GM12878 (cell line): Measurements from ENCODE around the gene ANAPC16. TPM values are rescaled to one million over a fixed set of nuclear protein-coding genes. Genes with fewer than 3 reads are reported as not detected.

Experiments
- ASH2L ChIP-seq: fragments of 300-600, 200-600 bp; sonication (generic); IDR thresholded peaks from 2 replicates; pipeline ENCODE4 v1.6.1; 2017; ENCODE audit warnings: low read depth, mild to moderate bottlenecking, borderline replicate concordance
- ATF7 ChIP-seq: fragments of 450-650 bp; IDR thresholded peaks from 2 replicates; pipeline ENCODE4 v1.6.1; 2016; ENCODE audit warnings: low read depth, mild to moderate bottlenecking
- CHD4 ChIP-seq: fragments of 200-600 bp; sonication (generic); IDR thresholded peaks from 2 replicates; pipeline ENCODE4 v1.6.1; 2016; ENCODE audit warnings: mild to moderate bottlenecking
- FOXK2 ChIP-seq: fragments of 450-650 bp; IDR thresholded peaks from 2 replicates; pipeline ENCODE4 v1.6.1; 2017; ENCODE audit warnings: mild to moderate bottlenecking, moderate library complexity
- FOXM1 ChIP-seq: IDR thresholded peaks from 2 replicates; pipeline ENCODE4 v1.6.1; 2012; ENCODE audit warnings: low read depth, mild to moderate bottlenecking, inconsistent platforms, low read length, moderate library complexity
- IKZF1 ChIP-seq: fragments of 450-650 bp; conservative IDR thresholded peaks from 2 replicates; pipeline ENCODE4 v1.6.1; 2017; ENCODE audit warnings: antibody characterized with exemption, mild to moderate bottlenecking
- IRF4 ChIP-seq: IDR thresholded peaks from 2 replicates; pipeline ENCODE4 v1.6.1; 2011; ENCODE audit warnings: low read depth, low read length
- NBN ChIP-seq: fragments of 450-650 bp; IDR thresholded peaks from 2 replicates; pipeline ENCODE4 v1.6.1; 2016
- NFXL1 ChIP-seq: fragments of 450-650 bp; IDR thresholded peaks from 2 replicates; pipeline ENCODE4 v1.6.1; 2017; ENCODE audit warnings: antibody characterized with exemption, mild to moderate bottlenecking, borderline replicate concordance
- NFYB ChIP-seq: IDR thresholded peaks from 2 replicates; pipeline ENCODE4 v1.6.1; 2011; ENCODE audit warnings: low read depth, mild to moderate bottlenecking, low read length, improper control_type of control experiment, moderate library complexity; ENCODE audit not compliant: insufficient read depth
- POLR2AphosphoS5 ChIP-seq: IDR thresholded peaks from 2 replicates; pipeline ENCODE4 v1.6.1; 2011; ENCODE audit warnings: mild to moderate bottlenecking, low read length, inconsistent platforms
- RAD51 ChIP-seq: fragments of 450-650 bp; IDR thresholded peaks from 2 replicates; pipeline ENCODE4 v1.6.1; 2016; ENCODE audit warnings: moderate library complexity, mild to moderate bottlenecking, inconsistent platforms
- TCF7 ChIP-seq: IDR thresholded peaks from 2 replicates; pipeline ENCODE4 v1.6.1; 2014; ENCODE audit warnings: antibody characterized with exemption, borderline replicate concordance
- YY1 ChIP-seq: IDR thresholded peaks from 2 replicates; pipeline ENCODE4 v1.6.1; 2011; ENCODE audit warnings: low read depth, mild to moderate bottlenecking, low read length
- ZNF24 ChIP-seq: fragments of 450-650 bp; IDR thresholded peaks from 2 replicates; pipeline ENCODE4 v1.6.1; 2017; ENCODE audit warnings: antibody characterized with exemption, mild to moderate bottlenecking
- ZNF274 ChIP-seq: IDR thresholded peaks from one replicate; pipeline ENCODE4 v1.8.0; 2011; ENCODE audit not compliant: insufficient read length, insufficient read depth
- polyA plus RNA-seq, 11 experiments: library from polyadenylated mRNA; depleted of rRNA in 4 of 11; unstranded in 6 of 11; stranded (reverse) in 5 of 11; fragments of >200 nt; fragmentation: Nextera tagmentation in 4 of 11; fragmentation: Illumina TruSeq in 1 of 11; extraction: Ambion mirVana in 4 of 11; extraction: Trizol in 1 of 11; gene quantifications; 1 replicate in 1 of 11; 2 replicates in 10 of 11; pipeline versions ENCODE4 v1.2.1 to v1.2.3, GENCODE V29; 2011 to 2016; ENCODE audit warnings: inconsistent platforms in 2 of 11, missing spikeins in 2 of 11, low read depth in 1 of 11
- total RNA-seq, 4 experiments: library from RNA; depleted of rRNA in 3 of 4; stranded (reverse); fragments of >200 nt in 3 of 4; fragmentation: Illumina TruSeq in 1 of 4; extraction: Trizol in 1 of 4; gene quantifications; 2 replicates each; pipeline versions ENCODE4 v1.2.1 to v1.2.3, GENCODE V29; 2013 to 2021
- TF ChIP-seq, protein P1 (sequence below): fragments of 450-650 bp; formaldehyde crosslinking; IDR thresholded peaks from 2 replicates; pipeline ENCODE4 v1.4.0; 2022; ENCODE audit warnings: mild to moderate bottlenecking, moderate library complexity
- TF ChIP-seq, protein P2 (sequence below), 3 experiments: IDR thresholded peaks in 2 of 3; conservative IDR thresholded peaks in 1 of 3; 2 replicates each; pipeline ENCODE4 v1.5.1; 2011; ENCODE audit warnings: low read depth in 3 of 3, low read length in 3 of 3, mild to moderate bottlenecking in 3 of 3, control low read depth in 2 of 3, moderate library complexity in 2 of 3, inconsistent platforms in 1 of 3, mixed read lengths in 1 of 3; ENCODE audit not compliant: control insufficient read depth in 2 of 3, insufficient read depth in 1 of 3; ENCODE audit errors: extremely low read depth in 1 of 3
- TF ChIP-seq, protein P3 (sequence below): IDR thresholded peaks from 2 replicates; pipeline ENCODE4 v1.6.1; 2012; ENCODE audit warnings: low read depth, low read length, improper control_type of control experiment
- TF ChIP-seq, protein P4 (sequence below): IDR thresholded peaks from 2 replicates; pipeline ENCODE4 v1.6.1; 2012; ENCODE audit warnings: low read length, inconsistent platforms

ANAPC16 gene
- total and polyA plus RNA-seq, 10 of the 15 experiments (the other 5 are each of a cell fraction or from before 2014, with no cell fraction given): 66.9 to 208 (median 134) TPM

DNA sequence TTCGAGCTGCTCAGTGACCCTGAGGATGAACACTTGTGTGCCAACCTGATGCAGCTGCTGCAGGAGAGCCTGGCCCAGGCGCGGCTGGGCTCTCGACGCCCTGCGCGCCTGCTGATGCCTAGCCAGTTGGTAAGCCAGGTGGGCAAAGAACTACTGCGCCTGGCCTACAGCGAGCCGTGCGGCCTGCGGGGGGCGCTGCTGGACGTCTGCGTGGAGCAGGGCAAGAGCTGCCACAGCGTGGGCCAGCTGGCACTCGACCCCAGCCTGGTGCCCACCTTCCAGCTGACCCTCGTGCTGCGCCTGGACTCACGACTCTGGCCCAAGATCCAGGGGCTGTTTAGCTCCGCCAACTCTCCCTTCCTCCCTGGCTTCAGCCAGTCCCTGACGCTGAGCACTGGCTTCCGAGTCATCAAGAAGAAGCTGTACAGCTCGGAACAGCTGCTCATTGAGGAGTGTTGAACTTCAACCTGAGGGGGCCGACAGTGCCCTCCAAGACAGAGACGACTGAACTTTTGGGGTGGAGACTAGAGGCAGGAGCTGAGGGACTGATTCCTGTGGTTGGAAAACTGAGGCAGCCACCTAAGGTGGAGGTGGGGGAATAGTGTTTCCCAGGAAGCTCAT lies 59.0 kb downstream of the ANAPC16 start (continued):
- TF ChIP-seq, protein P1, sequence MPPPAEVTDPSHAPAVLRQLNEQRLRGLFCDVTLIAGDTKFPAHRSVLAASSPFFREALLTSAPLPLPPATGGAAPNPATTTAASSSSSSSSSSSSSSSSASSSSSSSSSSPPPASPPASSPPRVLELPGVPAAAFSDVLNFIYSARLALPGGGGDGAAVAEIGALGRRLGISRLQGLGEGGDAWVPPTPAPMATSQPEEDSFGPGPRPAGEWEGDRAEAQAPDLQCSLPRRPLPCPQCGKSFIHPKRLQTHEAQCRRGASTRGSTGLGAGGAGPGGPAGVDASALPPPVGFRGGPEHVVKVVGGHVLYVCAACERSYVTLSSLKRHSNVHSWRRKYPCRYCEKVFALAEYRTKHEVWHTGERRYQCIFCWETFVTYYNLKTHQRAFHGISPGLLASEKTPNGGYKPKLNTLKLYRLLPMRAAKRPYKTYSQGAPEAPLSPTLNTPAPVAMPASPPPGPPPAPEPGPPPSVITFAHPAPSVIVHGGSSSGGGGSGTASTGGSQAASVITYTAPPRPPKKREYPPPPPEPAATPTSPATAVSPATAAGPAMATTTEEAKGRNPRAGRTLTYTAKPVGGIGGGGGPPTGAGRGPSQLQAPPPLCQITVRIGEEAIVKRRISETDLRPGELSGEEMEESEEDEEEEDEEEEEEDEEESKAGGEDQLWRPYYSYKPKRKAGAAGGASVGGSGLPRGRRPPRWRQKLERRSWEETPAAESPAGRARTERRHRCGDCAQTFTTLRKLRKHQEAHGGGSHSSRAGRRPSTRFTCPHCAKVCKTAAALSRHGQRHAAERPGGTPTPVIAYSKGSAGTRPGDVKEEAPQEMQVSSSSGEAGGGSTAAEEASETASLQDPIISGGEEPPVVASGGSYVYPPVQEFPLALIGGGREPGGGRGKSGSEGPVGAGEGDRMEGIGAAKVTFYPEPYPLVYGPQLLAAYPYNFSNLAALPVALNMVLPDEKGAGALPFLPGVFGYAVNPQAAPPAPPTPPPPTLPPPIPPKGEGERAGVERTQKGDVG (CRISPR knock-in tag): no peak
- TF ChIP-seq IKZF1: peak; percentile 33; the same call in 1 of the 2 replicates
- no peak for TF ChIP-seq CHD4
- no peak for TF ChIP-seq ATF7
- TF ChIP-seq ASH2L: no peak
- TF ChIP-seq ZNF24: 0 out of 2 replicates have a peak, but pooled peaks have one; percentile 7
- TF ChIP-seq NBN: no peak
- TF ChIP-seq, protein P2, sequence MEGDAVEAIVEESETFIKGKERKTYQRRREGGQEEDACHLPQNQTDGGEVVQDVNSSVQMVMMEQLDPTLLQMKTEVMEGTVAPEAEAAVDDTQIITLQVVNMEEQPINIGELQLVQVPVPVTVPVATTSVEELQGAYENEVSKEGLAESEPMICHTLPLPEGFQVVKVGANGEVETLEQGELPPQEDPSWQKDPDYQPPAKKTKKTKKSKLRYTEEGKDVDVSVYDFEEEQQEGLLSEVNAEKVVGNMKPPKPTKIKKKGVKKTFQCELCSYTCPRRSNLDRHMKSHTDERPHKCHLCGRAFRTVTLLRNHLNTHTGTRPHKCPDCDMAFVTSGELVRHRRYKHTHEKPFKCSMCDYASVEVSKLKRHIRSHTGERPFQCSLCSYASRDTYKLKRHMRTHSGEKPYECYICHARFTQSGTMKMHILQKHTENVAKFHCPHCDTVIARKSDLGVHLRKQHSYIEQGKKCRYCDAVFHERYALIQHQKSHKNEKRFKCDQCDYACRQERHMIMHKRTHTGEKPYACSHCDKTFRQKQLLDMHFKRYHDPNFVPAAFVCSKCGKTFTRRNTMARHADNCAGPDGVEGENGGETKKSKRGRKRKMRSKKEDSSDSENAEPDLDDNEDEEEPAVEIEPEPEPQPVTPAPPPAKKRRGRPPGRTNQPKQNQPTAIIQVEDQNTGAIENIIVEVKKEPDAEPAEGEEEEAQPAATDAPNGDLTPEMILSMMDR (IDR thresholded peaks at IDR 0.05 in 2 of 3, conservative IDR thresholded peaks at IDR 0.05 in 1 of 3; ENCODE audit: control insufficient read depth in 2 of 3, extremely low read depth in 1 of 3, insufficient read depth in 1 of 3, low read depth in 3 of 3, low read length in 3 of 3): peak; percentile 75 to 84 (median 79)
- TF ChIP-seq NFXL1: no peak
- peak; percentile 20; the same call in 1 of the 2 replicates for TF ChIP-seq POLR2AphosphoS5
- TF ChIP-seq YY1: peak; percentile 61
- no peak for TF ChIP-seq NFYB
- TF ChIP-seq ZNF274: no peak
- TF ChIP-seq FOXM1: no peak; the same call in 1 of the 2 replicates
- TF ChIP-seq TCF7: no peak
- TF ChIP-seq, protein P3, sequence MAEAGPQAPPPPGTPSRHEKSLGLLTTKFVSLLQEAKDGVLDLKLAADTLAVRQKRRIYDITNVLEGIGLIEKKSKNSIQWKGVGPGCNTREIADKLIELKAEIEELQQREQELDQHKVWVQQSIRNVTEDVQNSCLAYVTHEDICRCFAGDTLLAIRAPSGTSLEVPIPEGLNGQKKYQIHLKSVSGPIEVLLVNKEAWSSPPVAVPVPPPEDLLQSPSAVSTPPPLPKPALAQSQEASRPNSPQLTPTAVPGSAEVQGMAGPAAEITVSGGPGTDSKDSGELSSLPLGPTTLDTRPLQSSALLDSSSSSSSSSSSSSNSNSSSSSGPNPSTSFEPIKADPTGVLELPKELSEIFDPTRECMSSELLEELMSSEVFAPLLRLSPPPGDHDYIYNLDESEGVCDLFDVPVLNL: no peak
- TF ChIP-seq, protein P4, sequence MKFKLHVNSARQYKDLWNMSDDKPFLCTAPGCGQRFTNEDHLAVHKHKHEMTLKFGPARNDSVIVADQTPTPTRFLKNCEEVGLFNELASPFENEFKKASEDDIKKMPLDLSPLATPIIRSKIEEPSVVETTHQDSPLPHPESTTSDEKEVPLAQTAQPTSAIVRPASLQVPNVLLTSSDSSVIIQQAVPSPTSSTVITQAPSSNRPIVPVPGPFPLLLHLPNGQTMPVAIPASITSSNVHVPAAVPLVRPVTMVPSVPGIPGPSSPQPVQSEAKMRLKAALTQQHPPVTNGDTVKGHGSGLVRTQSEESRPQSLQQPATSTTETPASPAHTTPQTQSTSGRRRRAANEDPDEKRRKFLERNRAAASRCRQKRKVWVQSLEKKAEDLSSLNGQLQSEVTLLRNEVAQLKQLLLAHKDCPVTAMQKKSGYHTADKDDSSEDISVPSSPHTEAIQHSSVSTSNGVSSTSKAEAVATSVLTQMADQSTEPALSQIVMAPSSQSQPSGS: no peak; the same call in 1 of the 2 replicates
- TF ChIP-seq IRF4: peak; percentile 14; the same call in 1 of the 2 replicates
- no peak for TF ChIP-seq FOXK2
- TF ChIP-seq RAD51: no peak
